ENCODE results near the gene PHLDA3. TPM values are rescaled to one million over a fixed set of nuclear protein-coding genes. Genes with fewer than 3 reads are reported as not detected.

Gene PHLDA3
- total and polyA plus RNA-seq, 2 of the 13 experiments (the other 11 are each of a cell fraction or from before 2014, with no cell fraction given): 16.7 to 33.6 TPM

DNA sequence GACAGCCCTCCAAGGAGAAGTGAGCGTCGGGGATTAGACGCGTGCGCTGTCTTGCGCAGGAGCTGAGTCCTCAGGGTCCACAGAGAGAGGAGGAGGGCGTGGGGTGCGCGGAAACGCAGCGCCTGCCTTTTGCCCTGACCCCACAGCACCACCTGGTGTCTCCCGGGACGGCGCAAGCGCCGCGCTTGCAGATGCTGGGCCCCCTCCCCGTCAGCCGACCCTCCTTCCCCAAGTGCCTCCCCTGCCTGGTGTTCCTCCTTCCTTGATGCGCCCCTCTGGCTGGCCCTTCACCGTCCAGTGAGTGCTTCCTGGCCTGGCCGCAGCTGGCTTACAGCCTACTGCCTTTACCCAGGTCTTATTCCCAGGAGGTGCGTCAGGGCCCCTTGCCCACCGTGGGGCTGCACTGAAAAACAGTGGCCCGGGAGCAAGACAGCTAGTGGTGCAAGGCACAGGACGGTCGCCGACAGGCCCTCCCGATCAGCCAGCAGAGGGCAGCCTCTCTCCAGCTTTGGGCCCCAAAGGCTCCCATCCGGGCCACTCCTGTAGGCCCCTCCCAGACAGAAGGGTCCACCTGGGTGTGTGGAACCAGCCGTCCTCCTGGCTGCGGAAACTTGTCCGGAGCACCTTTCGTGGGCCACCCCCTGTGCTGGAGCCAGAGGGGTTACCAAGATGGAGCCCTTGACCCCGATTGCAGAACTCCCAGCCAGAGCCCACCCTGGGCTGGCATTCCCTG, 12.9 kb upstream of the PHLDA3 start (continued):
- TF ChIP-seq, protein P1, sequence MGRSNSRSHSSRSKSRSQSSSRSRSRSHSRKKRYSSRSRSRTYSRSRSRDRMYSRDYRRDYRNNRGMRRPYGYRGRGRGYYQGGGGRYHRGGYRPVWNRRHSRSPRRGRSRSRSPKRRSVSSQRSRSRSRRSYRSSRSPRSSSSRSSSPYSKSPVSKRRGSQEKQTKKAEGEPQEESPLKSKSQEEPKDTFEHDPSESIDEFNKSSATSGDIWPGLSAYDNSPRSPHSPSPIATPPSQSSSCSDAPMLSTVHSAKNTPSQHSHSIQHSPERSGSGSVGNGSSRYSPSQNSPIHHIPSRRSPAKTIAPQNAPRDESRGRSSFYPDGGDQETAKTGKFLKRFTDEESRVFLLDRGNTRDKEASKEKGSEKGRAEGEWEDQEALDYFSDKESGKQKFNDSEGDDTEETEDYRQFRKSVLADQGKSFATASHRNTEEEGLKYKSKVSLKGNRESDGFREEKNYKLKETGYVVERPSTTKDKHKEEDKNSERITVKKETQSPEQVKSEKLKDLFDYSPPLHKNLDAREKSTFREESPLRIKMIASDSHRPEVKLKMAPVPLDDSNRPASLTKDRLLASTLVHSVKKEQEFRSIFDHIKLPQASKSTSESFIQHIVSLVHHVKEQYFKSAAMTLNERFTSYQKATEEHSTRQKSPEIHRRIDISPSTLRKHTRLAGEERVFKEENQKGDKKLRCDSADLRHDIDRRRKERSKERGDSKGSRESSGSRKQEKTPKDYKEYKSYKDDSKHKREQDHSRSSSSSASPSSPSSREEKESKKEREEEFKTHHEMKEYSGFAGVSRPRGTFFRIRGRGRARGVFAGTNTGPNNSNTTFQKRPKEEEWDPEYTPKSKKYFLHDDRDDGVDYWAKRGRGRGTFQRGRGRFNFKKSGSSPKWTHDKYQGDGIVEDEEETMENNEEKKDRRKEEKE (IDR thresholded peaks at IDR 0.05): no peak
- TF ChIP-seq IKZF4 (CRISPR knock-in tag; IDR thresholded peaks at IDR 0.05; ENCODE audit: borderline replicate concordance, low read depth, not compliant biosample characterization) (no peak), HOXA3 (CRISPR knock-in tag; IDR thresholded peaks at IDR 0.05) (no peak), ZNF841 (CRISPR knock-in tag; IDR thresholded peaks at IDR 0.05; ENCODE audit: borderline replicate concordance) (no peak), AHDC1 (CRISPR knock-in tag; IDR thresholded peaks at IDR 0.05; ENCODE audit: borderline replicate concordance) (peak; percentile 48), HMG20A (CRISPR knock-in tag; IDR thresholded peaks at IDR 0.05; ENCODE audit: borderline replicate concordance) (no peak), ZNF232 (CRISPR knock-in tag; IDR thresholded peaks at IDR 0.05; ENCODE audit: borderline replicate concordance) (no peak), SPEN (CRISPR knock-in tag; IDR thresholded peaks at IDR 0.05; ENCODE audit: low read depth) (no peak), NR2F2 (IDR thresholded peaks at IDR 0.05; ENCODE audit: borderline replicate concordance, low read depth) (no peak), FOXA1 (IDR thresholded peaks at IDR 0.05) (no peak), FOXA1 (CRISPR knock-in tag; IDR thresholded peaks at IDR 0.05) (no peak), CREM (IDR thresholded peaks at IDR 0.05) (no peak), CREM (CRISPR knock-in tag; IDR thresholded peaks at IDR 0.05) (no peak), SYNCRIP (IDR thresholded peaks at IDR 0.05; ENCODE audit: insufficient read depth, low read depth, low read length) (no peak)
- TF ChIP-seq, protein P2, sequence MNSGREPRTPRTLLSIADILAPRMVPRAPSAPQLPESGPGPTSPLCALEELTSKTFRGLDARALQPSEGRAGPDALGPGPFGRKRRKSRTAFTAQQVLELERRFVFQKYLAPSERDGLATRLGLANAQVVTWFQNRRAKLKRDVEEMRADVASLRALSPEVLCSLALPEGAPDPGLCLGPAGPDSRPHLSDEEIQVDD (CRISPR knock-in tag; IDR thresholded peaks at IDR 0.05; ENCODE audit: borderline replicate concordance): no peak
- TF ChIP-seq, protein P3, sequence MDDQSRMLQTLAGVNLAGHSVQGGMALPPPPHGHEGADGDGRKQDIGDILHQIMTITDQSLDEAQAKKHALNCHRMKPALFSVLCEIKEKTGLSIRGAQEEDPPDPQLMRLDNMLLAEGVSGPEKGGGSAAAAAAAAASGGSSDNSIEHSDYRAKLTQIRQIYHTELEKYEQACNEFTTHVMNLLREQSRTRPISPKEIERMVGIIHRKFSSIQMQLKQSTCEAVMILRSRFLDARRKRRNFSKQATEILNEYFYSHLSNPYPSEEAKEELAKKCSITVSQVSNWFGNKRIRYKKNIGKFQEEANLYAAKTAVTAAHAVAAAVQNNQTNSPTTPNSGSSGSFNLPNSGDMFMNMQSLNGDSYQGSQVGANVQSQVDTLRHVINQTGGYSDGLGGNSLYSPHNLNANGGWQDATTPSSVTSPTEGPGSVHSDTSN (CRISPR knock-in tag; IDR thresholded peaks at IDR 0.05; ENCODE audit: borderline replicate concordance): no peak
